Ascending aorta (tissue), 2 donors: Measurements from ENCODE around the gene SFMBT2. TPM values are rescaled to one million over a fixed set of nuclear protein-coding genes. Genes with fewer than 3 reads are reported as not detected.

Source experiments
- DNase-seq, 2 donors: peaks; one replicate each; pipeline ENCODE4 v3.0.0-alpha.2; 2019; ENCODE audit warnings: low spot score in 2 of 2
- H3K27ac ChIP-seq, 2 donors: fragments of 200-600 bp; sonication (generic); one replicate each; pipeline ENCODE4 v1.5.1; 2016 to 2017; ENCODE audit warnings: mild to moderate bottlenecking in 1 of 2
- H3K27me3 ChIP-seq: fragments of 200-600 bp; sonication (generic); one replicate; pipeline ENCODE4 v1.5.1; 2017
- H3K36me3 ChIP-seq, 2 donors: fragments of 200-600 bp; sonication (generic); one replicate each; pipeline ENCODE4 v1.5.1; 2016
- H3K4me1 ChIP-seq, 2 donors: fragments of 200-600 bp; sonication (generic); one replicate each; pipeline ENCODE4 v1.5.1; 2016 to 2017; ENCODE audit warnings: mild to moderate bottlenecking in 1 of 2
- H3K4me3 ChIP-seq, 2 donors: fragments of 200-600 bp; sonication (generic); one replicate each; pipeline ENCODE4 v1.5.1; 2016 to 2017; ENCODE audit warnings: mild to moderate bottlenecking in 1 of 2
- H3K9me3 ChIP-seq, 2 donors: fragments of 200-600 bp; sonication (generic); one replicate each; pipeline ENCODE4 v1.5.1; 2016
- CTCF ChIP-seq, 3 experiments: fragments of 200-600 bp in 2 of 3; fragments of 450-650 bp in 1 of 3; sonication (generic) in 2 of 3; IDR thresholded peaks; one replicate each; pipeline ENCODE4 v1.5.1; 2016 to 2019; ENCODE audit warnings: antibody characterized with exemption in 3 of 3, mild to moderate bottlenecking in 1 of 3, moderate library complexity in 1 of 3
- intact Hi-C: fragments of 100-400 bp; cut with DNase I; formaldehyde crosslinking; loops from one replicate; pipeline ENCODE4 v1.15.1; 2023
- total RNA-seq: library from RNA; depleted of rRNA; stranded (reverse); fragments of >200 nt; gene quantifications from one replicate; pipeline ENCODE4 v1.1.0, GENCODE V29; 2016

SFMBT2 gene
- total RNA-seq, 1 donor from 2014 or later = 2.2 TPM

- no peaks in the 10 kb centered on the region for H3K36me3 ChIP-seq
- intact Hi-C loops = no loop called here
Measured at GRCh38 chr10:7377614-7378248, 33.1 kb downstream of the SFMBT2 start.

GRCh38 chr10:7374795-7375194 is 36.0 kb downstream of the SFMBT2 start:
- H3K9me3 ChIP-seq = no peaks in the 10 kb centered on the region
- H3K27ac ChIP-seq = no peak overlapping the region
- no peaks in the 10 kb centered on the region for H3K27me3 ChIP-seq
- intact Hi-C loops = no loop called here
- H3K4me1 ChIP-seq = no peaks in the 10 kb centered on the region
- H3K36me3 ChIP-seq = no peaks in the 10 kb centered on the region
- TF ChIP-seq CTCF (IDR thresholded peaks at IDR 0.05) = no peak
- no peak overlapping the region for H3K4me3 ChIP-seq
- DNase-seq = no peak

More at GRCh38 chr10:7377614-7378248, 33.1 kb downstream of the SFMBT2 start:
- no peak for DNase-seq
- Histone ChIP-seq H3K9me3 (no peaks in the 10 kb centered on the region), H3K27ac (no peak overlapping the region), H3K27me3 (no peaks in the 10 kb centered on the region), H3K4me1 (no peaks in the 10 kb centered on the region), H3K4me3 (no peak overlapping the region)
- TF ChIP-seq CTCF (IDR thresholded peaks at IDR 0.05) = no peak

GRCh38 chr10:7373039-7373438 is 37.8 kb downstream of the SFMBT2 start:
- no peak for DNase-seq
- intact Hi-C loops = no loop called here

GRCh38 chr10:7372504-7372903 is 38.3 kb downstream of the SFMBT2 start:
- no peaks in the 10 kb centered on the region for H3K36me3 ChIP-seq
- intact Hi-C loops = no loop called here
- H3K27me3 ChIP-seq = no peaks in the 10 kb centered on the region
- no peak overlapping the region for H3K4me3 ChIP-seq
- TF ChIP-seq CTCF (IDR thresholded peaks at IDR 0.05) = no peak
- H3K9me3 ChIP-seq = no peaks in the 10 kb centered on the region
- no peak for DNase-seq
- no peak overlapping the region for H3K27ac ChIP-seq
- no peaks in the 10 kb centered on the region for H3K4me1 ChIP-seq

More at GRCh38 chr10:7373039-7373438, 37.8 kb downstream of the SFMBT2 start:
- Histone ChIP-seq H3K27ac (no peak overlapping the region), H3K4me1 (no peaks in the 10 kb centered on the region), H3K9me3 (no peaks in the 10 kb centered on the region), H3K4me3 (no peak overlapping the region), H3K36me3 (no peaks in the 10 kb centered on the region), H3K27me3 (no peaks in the 10 kb centered on the region)
- TF ChIP-seq CTCF (IDR thresholded peaks at IDR 0.05) = no peak

GRCh38 chr10:7370511-7370910 is 40.3 kb downstream of the SFMBT2 start:
- Histone ChIP-seq H3K4me1 (no peaks in the 10 kb centered on the region), H3K9me3 (no peaks in the 10 kb centered on the region), H3K36me3 (no peaks in the 10 kb centered on the region), H3K27ac (no peak overlapping the region), H3K4me3 (no peak overlapping the region), H3K27me3 (no peaks in the 10 kb centered on the region)
- TF ChIP-seq CTCF (IDR thresholded peaks at IDR 0.05) = no peak
- DNase-seq = no peak
- intact Hi-C loops = no loop called here
